Cardiac muscle cell (in vitro differentiated cells and primary cell): ENCODE results near the gene ZNRF4. TPM values are rescaled to one million over a fixed set of nuclear protein-coding genes. Genes with fewer than 3 reads are reported as not detected.

ENCODE experiments used
- DNase-seq, 2 donors: peaks; one replicate each; pipeline versions ENCODE4 v3.0.0 to v3.0.0-alpha.2; 2010 to 2017; ENCODE audit warnings: low read depth in 1 of 2, low spot score in 1 of 2
- H3K27ac ChIP-seq: fragments of 200-600 bp; sonication (generic); 2 replicates; pipeline ENCODE4 v1.5.1; 2016
- H3K27me3 ChIP-seq: fragments of 200-600 bp; sonication (generic); 2 replicates; pipeline ENCODE4 v1.6.0; 2016; ENCODE audit warnings: control low read depth
- H3K36me3 ChIP-seq: fragments of 200-600 bp; sonication (generic); 2 replicates; pipeline ENCODE4 v1.5.1; 2016; ENCODE audit warnings: control low read depth
- H3K4me1 ChIP-seq: fragments of 200-600 bp; sonication (generic); 2 replicates; pipeline ENCODE4 v1.8.1; 2017; ENCODE audit warnings: low read depth, mild to moderate bottlenecking, mixed run types
- H3K4me3 ChIP-seq: fragments of 200-600 bp; sonication (generic); 2 replicates; pipeline ENCODE4 v1.5.1; 2016; ENCODE audit warnings: mild to moderate bottlenecking
- H3K9me3 ChIP-seq: fragments of 200-600 bp; sonication (generic); 2 replicates; pipeline ENCODE4 v1.5.1; 2017; ENCODE audit warnings: low read depth, mild to moderate bottlenecking, control low read depth
- CTCF ChIP-seq: IDR thresholded peaks from 2 replicates; pipeline ENCODE4 v1.5.1; 2012; ENCODE audit warnings: low read depth, mild to moderate bottlenecking, low read length
- polyA plus RNA-seq: library from polyadenylated mRNA; unstranded; fragments of >200 nt; fragmentation: Nextera tagmentation; extraction: Ambion mirVana; gene quantifications from 2 replicates; pipeline ENCODE4 v1.2.1, GENCODE V29; 2016
- total RNA-seq: library from RNA; depleted of rRNA; stranded (reverse); fragments of >200 nt; gene quantifications from 2 replicates; pipeline ENCODE4 v1.2.3, GENCODE V29; 2016

Gene ZNRF4
- total and polyA plus RNA-seq, 2 experiments from 2014 or later: not detected

GRCh38 chr19:5444431-5444830 is 10.8 kb upstream of the ZNRF4 start:
- Histone ChIP-seq H3K4me1 (no peaks in the 10 kb centered on the region), H3K4me3 (no peak overlapping the region), H3K36me3 (no peaks in the 10 kb centered on the region), H3K9me3 (no peaks in the 10 kb centered on the region), H3K27me3 (peaks cover 28% of the 10 kb centered on the region), H3K27ac (no peak overlapping the region)
- no peak for DNase-seq
- TF ChIP-seq CTCF: no peak

DNA sequence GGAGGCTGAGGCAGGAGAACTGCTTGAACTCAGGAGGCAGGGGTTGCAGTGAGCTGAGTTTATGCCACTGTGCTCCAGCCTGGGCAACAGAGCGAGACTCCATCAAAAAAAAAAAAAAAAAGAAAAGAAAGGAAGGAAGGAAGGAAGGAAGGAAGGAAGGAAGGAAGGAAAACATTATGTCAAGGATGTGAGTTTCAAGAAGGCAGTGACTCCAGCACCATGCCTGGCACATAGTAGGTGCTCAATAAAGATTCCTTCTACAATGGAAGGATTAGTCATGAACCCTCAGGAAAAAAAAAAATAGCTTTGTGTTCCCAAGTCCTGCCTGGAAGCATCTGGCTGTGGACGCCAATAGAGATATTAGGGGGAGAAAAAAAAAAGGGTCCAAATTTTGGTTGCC is 10.1 kb upstream of the ZNRF4 start:
- Histone ChIP-seq H3K36me3 (no peaks in the 10 kb centered on the region), H3K27ac (no peak overlapping the region), H3K27me3 (peaks cover 28% of the 10 kb centered on the region), H3K9me3 (no peaks in the 10 kb centered on the region), H3K4me1 (no peaks in the 10 kb centered on the region), H3K4me3 (no peak overlapping the region)
- TF ChIP-seq CTCF: no peak
- DNase-seq: no peak

GRCh38 chr19:5445561-5446055 is 9.6 kb upstream of the ZNRF4 start:
- Histone ChIP-seq H3K27me3 (peaks cover 30% of the 10 kb centered on the region), H3K4me1 (no peaks in the 10 kb centered on the region), H3K36me3 (no peaks in the 10 kb centered on the region), H3K9me3 (no peaks in the 10 kb centered on the region), H3K27ac (no peak overlapping the region), H3K4me3 (no peak overlapping the region)
- TF ChIP-seq CTCF: no peak
- DNase-seq: peak in 1 of 2 donors; percentile 8

GRCh38 chr19:5447700-5448311 is 7.4 kb upstream of the ZNRF4 start:
- Histone ChIP-seq H3K27ac (no peak overlapping the region), H3K36me3 (no peaks in the 10 kb centered on the region), H3K4me1 (no peaks in the 10 kb centered on the region), H3K9me3 (no peaks in the 10 kb centered on the region), H3K27me3 (peaks cover 29% of the 10 kb centered on the region), H3K4me3 (no peak overlapping the region)
- TF ChIP-seq CTCF: no peak
- DNase-seq: peak in 1 of 2 donors; percentile 25

- no peak for TF ChIP-seq CTCF
These were observed 6.8 kb upstream of the ZNRF4 start for GRCh38 chr19:5448374-5448773.

More at GRCh38 chr19:5448374-5448773, 6.8 kb upstream of the ZNRF4 start:
- no peak overlapping the region for H3K4me3 ChIP-seq
- H3K9me3 ChIP-seq: no peaks in the 10 kb centered on the region
- no peak overlapping the region for H3K27ac ChIP-seq
- H3K27me3 ChIP-seq: peaks cover 29% of the 10 kb centered on the region
- H3K4me1 ChIP-seq: no peaks in the 10 kb centered on the region
- no peak for DNase-seq
- H3K36me3 ChIP-seq: no peaks in the 10 kb centered on the region
